ENCODE data around the gene GRIN2A.

DNA sequence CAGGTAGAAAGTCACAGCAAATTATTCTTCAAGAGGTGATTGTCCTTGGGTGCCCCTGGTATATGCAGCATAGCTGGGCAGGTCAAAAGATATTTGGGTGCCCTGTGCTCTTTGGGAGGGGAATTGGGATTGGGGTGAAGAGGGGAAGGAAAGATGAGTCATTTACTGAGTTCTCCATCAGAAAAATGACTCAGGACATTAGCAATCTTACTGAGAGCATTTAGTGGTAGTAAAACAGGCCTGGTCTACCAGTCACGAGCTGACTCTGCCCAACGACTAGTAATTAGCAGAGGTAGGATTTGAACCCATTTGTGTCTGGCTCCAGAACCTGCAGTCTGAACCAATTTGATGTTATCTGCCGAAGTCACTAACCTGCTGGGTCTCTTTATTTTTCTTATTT is 6.0 kb upstream of the GRIN2A start:
- TF ChIP-seq, protein P1, sequence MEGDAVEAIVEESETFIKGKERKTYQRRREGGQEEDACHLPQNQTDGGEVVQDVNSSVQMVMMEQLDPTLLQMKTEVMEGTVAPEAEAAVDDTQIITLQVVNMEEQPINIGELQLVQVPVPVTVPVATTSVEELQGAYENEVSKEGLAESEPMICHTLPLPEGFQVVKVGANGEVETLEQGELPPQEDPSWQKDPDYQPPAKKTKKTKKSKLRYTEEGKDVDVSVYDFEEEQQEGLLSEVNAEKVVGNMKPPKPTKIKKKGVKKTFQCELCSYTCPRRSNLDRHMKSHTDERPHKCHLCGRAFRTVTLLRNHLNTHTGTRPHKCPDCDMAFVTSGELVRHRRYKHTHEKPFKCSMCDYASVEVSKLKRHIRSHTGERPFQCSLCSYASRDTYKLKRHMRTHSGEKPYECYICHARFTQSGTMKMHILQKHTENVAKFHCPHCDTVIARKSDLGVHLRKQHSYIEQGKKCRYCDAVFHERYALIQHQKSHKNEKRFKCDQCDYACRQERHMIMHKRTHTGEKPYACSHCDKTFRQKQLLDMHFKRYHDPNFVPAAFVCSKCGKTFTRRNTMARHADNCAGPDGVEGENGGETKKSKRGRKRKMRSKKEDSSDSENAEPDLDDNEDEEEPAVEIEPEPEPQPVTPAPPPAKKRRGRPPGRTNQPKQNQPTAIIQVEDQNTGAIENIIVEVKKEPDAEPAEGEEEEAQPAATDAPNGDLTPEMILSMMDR (IDR thresholded peaks at IDR 0.05) = no peak
- TF ChIP-seq EP300 (IDR thresholded peaks at IDR 0.05) (no peak), POLR2A (IDR thresholded peaks at IDR 0.05; ENCODE audit: low read depth) (no peak)
